IMR-90 (cell line): ENCODE data around the gene SEMA3E.

Source experiments
- BHLHE40 ChIP-seq: fragments of 150-350 bp; IDR thresholded peaks from 2 replicates; pipeline ENCODE4 v1.6.1; 2016; ENCODE audit warnings: mild to moderate bottlenecking, low read depth, low read length
- MXI1 ChIP-seq: IDR thresholded peaks from 2 replicates; pipeline ENCODE4 v1.6.1; 2012; ENCODE audit warnings: low read depth, mild to moderate bottlenecking, low read length, moderate library complexity, borderline replicate concordance
- POLR2A ChIP-seq: IDR thresholded peaks from 2 replicates; pipeline ENCODE4 v1.6.1; 2012; ENCODE audit warnings: mild to moderate bottlenecking, low read depth, low read length
- TF ChIP-seq, protein P1 (sequence below): conservative IDR thresholded peaks from 2 replicates; pipeline ENCODE4 v1.5.1; 2012; ENCODE audit warnings: mild to moderate bottlenecking, low read depth, low read length, improper control_type of control experiment

DNA sequence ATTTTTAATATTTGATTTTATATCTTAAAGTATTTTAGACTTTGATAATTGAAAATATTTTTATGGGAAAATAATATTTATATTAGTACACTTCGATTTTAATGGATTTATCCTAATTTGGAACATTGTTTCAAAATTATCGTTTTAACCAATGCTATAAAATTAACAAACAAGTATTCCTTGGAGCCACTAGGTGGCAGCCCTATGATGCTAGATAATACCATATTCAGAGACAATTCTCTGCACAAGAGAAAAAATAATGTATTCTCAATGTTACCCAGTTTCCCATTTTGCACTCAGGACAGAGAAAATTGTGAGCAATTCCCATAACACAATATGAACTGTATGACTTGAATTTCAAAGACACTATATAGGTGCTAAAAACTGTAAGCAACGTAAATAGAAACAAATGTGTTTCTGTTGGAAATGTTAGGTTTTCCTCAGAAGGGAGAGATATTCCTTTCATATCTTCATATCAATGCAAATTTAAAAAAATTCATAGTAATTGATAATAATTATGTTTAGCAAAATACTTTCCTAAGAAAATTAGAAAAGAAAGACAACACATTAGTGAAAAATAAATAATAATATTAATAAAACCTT, 237.8 kb downstream of the SEMA3E start:
- TF ChIP-seq, protein P1, sequence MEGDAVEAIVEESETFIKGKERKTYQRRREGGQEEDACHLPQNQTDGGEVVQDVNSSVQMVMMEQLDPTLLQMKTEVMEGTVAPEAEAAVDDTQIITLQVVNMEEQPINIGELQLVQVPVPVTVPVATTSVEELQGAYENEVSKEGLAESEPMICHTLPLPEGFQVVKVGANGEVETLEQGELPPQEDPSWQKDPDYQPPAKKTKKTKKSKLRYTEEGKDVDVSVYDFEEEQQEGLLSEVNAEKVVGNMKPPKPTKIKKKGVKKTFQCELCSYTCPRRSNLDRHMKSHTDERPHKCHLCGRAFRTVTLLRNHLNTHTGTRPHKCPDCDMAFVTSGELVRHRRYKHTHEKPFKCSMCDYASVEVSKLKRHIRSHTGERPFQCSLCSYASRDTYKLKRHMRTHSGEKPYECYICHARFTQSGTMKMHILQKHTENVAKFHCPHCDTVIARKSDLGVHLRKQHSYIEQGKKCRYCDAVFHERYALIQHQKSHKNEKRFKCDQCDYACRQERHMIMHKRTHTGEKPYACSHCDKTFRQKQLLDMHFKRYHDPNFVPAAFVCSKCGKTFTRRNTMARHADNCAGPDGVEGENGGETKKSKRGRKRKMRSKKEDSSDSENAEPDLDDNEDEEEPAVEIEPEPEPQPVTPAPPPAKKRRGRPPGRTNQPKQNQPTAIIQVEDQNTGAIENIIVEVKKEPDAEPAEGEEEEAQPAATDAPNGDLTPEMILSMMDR = peak; percentile 78
- TF ChIP-seq MXI1 = no peak
- TF ChIP-seq POLR2A = no peak
- no peak for TF ChIP-seq BHLHE40
